Mesenchymal stem cell (in vitro differentiated cells and primary cell): ENCODE results near the gene MYLK.

Source experiments
- DNase-seq: peaks from one replicate; pipeline ENCODE4 v3.0.0-alpha.2; 2013
- H2AFZ ChIP-seq: one replicate; pipeline ENCODE4 v1.6.1; 2013; ENCODE audit warnings: low read depth, mild to moderate bottlenecking, control low read depth, inconsistent platforms, low read length, moderate library complexity
- H2AK5ac ChIP-seq: 2 replicates; pipeline ENCODE4 v1.6.1; 2013; ENCODE audit warnings: low read length, moderate library complexity, mild to moderate bottlenecking, inconsistent platforms; ENCODE audit not compliant: severe bottlenecking
- H2BK120ac ChIP-seq: one replicate; pipeline ENCODE4 v1.6.1; 2013; ENCODE audit warnings: low read depth, mild to moderate bottlenecking, inconsistent platforms, low read length, moderate library complexity
- H2BK12ac ChIP-seq, 2 experiments: one replicate each; pipeline ENCODE4 v1.6.1; 2013; ENCODE audit warnings: inconsistent platforms in 2 of 2, low read length in 2 of 2, mild to moderate bottlenecking in 2 of 2, moderate library complexity in 2 of 2, control low read depth in 1 of 2
- H2BK15ac ChIP-seq: one replicate; pipeline ENCODE4 v1.6.1; 2013; ENCODE audit warnings: mild to moderate bottlenecking, low read depth, inconsistent platforms; ENCODE audit not compliant: poor library complexity, severe bottlenecking
- H2BK5ac ChIP-seq: 2 replicates; pipeline ENCODE4 v1.6.1; 2013; ENCODE audit warnings: low read depth, mild to moderate bottlenecking, low read length, control low read depth, inconsistent platforms; ENCODE audit not compliant: poor library complexity, severe bottlenecking
- H3K14ac ChIP-seq, 2 experiments: one replicate each; pipeline ENCODE4 v1.6.1; 2013; ENCODE audit warnings: inconsistent platforms in 2 of 2, low read length in 2 of 2, control low read depth in 1 of 2, mild to moderate bottlenecking in 1 of 2, moderate library complexity in 1 of 2
- H3K18ac ChIP-seq, 2 experiments: one replicate each; pipeline ENCODE4 v1.6.1; 2013; ENCODE audit warnings: inconsistent platforms in 2 of 2, low read length in 2 of 2, control low read depth in 1 of 2, low read depth in 1 of 2, mild to moderate bottlenecking in 1 of 2
- H3K23ac ChIP-seq, 2 experiments: one replicate each; pipeline ENCODE4 v1.6.1; 2013; ENCODE audit warnings: inconsistent platforms in 2 of 2, low read length in 2 of 2, mild to moderate bottlenecking in 2 of 2, moderate library complexity in 2 of 2, control low read depth in 1 of 2
- H3K27ac ChIP-seq: 2 replicates; pipeline ENCODE4 v1.5.1; 2013; ENCODE audit warnings: mild to moderate bottlenecking, moderate library complexity, low read length, control low read depth, inconsistent platforms; ENCODE audit not compliant: poor library complexity, severe bottlenecking
- H3K27me3 ChIP-seq, 2 experiments: 2 replicates each; pipeline versions ENCODE4 v1.6.1 to v1.7.0; 2013; ENCODE audit warnings: low read length in 2 of 2, mild to moderate bottlenecking in 2 of 2, moderate library complexity in 2 of 2, control low read depth in 1 of 2, inconsistent platforms in 1 of 2; ENCODE audit not compliant: control insufficient read depth in 1 of 2, insufficient read depth in 1 of 2
- H3K36me3 ChIP-seq, 2 experiments: 2 replicates each; pipeline versions ENCODE4 v1.6.1 to v1.7.0; 2013; ENCODE audit warnings: low read length in 2 of 2, control low read depth in 1 of 2, inconsistent platforms in 1 of 2, low read depth in 1 of 2, mild to moderate bottlenecking in 1 of 2; ENCODE audit not compliant: insufficient read depth in 2 of 2, control insufficient read depth in 1 of 2
- H3K4ac ChIP-seq, 2 experiments: one replicate each; pipeline ENCODE4 v1.6.1; 2013; ENCODE audit warnings: inconsistent platforms in 2 of 2, low read length in 2 of 2, mild to moderate bottlenecking in 2 of 2, moderate library complexity in 2 of 2, control low read depth in 1 of 2, low read depth in 1 of 2
- H3K4me1 ChIP-seq: 2 replicates; pipeline ENCODE4 v1.6.1; 2013; ENCODE audit warnings: low read depth, low read length, control low read depth; ENCODE audit not compliant: control insufficient read depth, insufficient read depth
- H3K4me2 ChIP-seq: 2 replicates; pipeline ENCODE4 v1.6.1; 2013; ENCODE audit warnings: low read length, mild to moderate bottlenecking, inconsistent platforms; ENCODE audit not compliant: poor library complexity, severe bottlenecking
- H3K4me3 ChIP-seq, 2 experiments: 2 replicates each; pipeline versions ENCODE4 v1.5.1 to v1.7.0; 2013; ENCODE audit warnings: low read length in 2 of 2, mild to moderate bottlenecking in 2 of 2, control low read depth in 1 of 2, low read depth in 1 of 2; ENCODE audit not compliant: insufficient read depth in 1 of 2
- H3K79me1 ChIP-seq: replicated peaks from 2 replicates; pipeline ENCODE4 v1.6.1; 2013; ENCODE audit warnings: mild to moderate bottlenecking, control low read depth, low read length, inconsistent platforms; ENCODE audit not compliant: poor library complexity, severe bottlenecking
- H3K9ac ChIP-seq: 2 replicates; pipeline ENCODE4 v1.7.0; 2013; ENCODE audit warnings: mild to moderate bottlenecking, low read length, moderate library complexity
- H3K9me3 ChIP-seq: 2 replicates; pipeline ENCODE4 v1.7.0; 2013; ENCODE audit warnings: mild to moderate bottlenecking, low read length; ENCODE audit not compliant: control insufficient read depth
- H4K8ac ChIP-seq: one replicate; pipeline ENCODE4 v1.6.1; 2013; ENCODE audit warnings: inconsistent platforms, mild to moderate bottlenecking, low read length, moderate library complexity
- H4K91ac ChIP-seq: one replicate; pipeline ENCODE4 v1.6.1; 2013; ENCODE audit warnings: mild to moderate bottlenecking, low read length, inconsistent platforms
- WGBS: methylation state at CpG from one replicate; pipeline ENCODE4 v1.1.7; 2013; ENCODE audit warnings: mixed read lengths; 5-methylcytosine and 5-hydroxymethylcytosine counted together

MYLK gene

DNA sequence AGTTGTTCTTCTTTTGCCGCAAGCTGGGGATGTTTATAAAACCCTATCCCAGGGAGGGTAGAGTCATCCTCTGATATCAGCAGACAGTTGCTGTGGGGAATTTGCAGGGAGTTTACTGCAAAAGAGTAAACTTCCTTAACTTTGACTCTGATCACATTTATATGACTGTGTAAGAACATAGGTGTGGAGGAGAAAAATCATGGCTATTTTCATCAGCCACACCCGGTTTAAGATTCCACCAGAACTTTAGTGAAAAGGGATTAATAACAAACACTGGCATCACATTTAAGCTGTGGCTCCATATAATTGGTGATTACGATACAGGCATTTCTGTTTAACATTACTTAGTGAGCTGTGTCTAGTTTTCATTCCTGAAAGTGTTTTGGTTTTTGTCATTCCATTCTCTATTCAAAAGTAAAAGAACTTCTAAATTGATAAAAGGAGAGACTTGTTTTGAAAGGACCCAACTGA lies 143.1 kb downstream of the MYLK start:
- Histone ChIP-seq H3K4ac (no peak overlapping the region), H3K27me3 (no peaks in the 10 kb centered on the region), H4K91ac (no peak overlapping the region), H3K4me3 (no peak overlapping the region), H2AFZ (no peak overlapping the region), H2AK5ac (peak overlapping the region; percentile 74), H3K79me1 (peaks cover 14% of the 10 kb centered on the region), H3K9ac (peak overlapping the region; percentile 14), H3K36me3 (peaks cover 10 to 30% of the 10 kb centered on the region in 2 experiments), H2BK120ac (no peak overlapping the region), H3K9me3 (no peaks in the 10 kb centered on the region), H3K4me2 (no peak overlapping the region), H2BK5ac (peak overlapping the region; percentile 47), H3K23ac (no peak overlapping the region), H2BK12ac (no peak overlapping the region), H3K14ac (no peak overlapping the region), H3K18ac (peak overlapping the region in 1 of 2 experiments; percentile 91), H4K8ac (no peak overlapping the region), H3K27ac (peak overlapping the region; percentile 90), H3K4me1 (peaks cover 16% of the 10 kb centered on the region), H2BK15ac (no peak overlapping the region)
- WGBS: 0% methylated on average over 1 of the region's 3 CpGs
- DNase-seq: peak; percentile 52

DNA sequence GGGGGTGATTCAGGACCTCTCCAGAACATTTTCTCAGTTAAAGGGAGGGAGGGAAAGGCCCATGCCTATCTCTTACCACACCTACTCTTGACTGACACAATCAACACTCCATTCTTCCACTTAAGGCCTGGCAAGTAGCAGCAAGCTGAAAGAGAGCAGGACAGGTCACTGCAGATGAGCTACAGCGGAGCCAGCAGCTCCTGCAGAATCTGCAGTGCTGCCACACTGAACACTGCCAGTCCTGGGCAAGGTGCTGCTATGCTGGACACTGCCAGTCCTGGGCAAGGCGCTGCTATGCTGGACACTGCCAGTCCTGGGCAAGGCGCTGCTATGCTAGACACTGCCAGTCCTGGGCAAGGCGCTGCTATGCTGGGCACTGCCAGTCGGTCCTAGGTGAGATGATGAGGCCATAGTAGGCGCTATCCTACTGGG lies 143.7 kb downstream of the MYLK start:
- Histone ChIP-seq H3K27ac (peak overlapping the region; percentile 90), H2AFZ (no peak overlapping the region), H2AK5ac (peak overlapping the region; percentile 74), H2BK120ac (no peak overlapping the region), H3K4me2 (no peak overlapping the region), H3K4ac (peak overlapping the region; percentile 1 to 89), H2BK12ac (peak overlapping the region; percentile 95 to 99), H3K23ac (no peak overlapping the region), H3K27me3 (no peaks in the 10 kb centered on the region), H2BK15ac (no peak overlapping the region), H3K9ac (peak overlapping the region; percentile 56), H3K4me3 (no peak overlapping the region), H4K91ac (peak overlapping the region; percentile 7), H2BK5ac (peak overlapping the region; percentile 47), H4K8ac (peak overlapping the region; percentile 55), H3K79me1 (peaks cover 15% of the 10 kb centered on the region), H3K4me1 (peaks cover 16% of the 10 kb centered on the region), H3K14ac (peak overlapping the region in 1 of 2 experiments; percentile 85), H3K36me3 (peaks cover 10 to 30% of the 10 kb centered on the region in 2 experiments), H3K9me3 (no peaks in the 10 kb centered on the region), H3K18ac (peak overlapping the region; percentile 91 to 98)
- 93% methylated on average over 6 of the region's 6 CpGs for WGBS
- DNase-seq: no peak

DNA sequence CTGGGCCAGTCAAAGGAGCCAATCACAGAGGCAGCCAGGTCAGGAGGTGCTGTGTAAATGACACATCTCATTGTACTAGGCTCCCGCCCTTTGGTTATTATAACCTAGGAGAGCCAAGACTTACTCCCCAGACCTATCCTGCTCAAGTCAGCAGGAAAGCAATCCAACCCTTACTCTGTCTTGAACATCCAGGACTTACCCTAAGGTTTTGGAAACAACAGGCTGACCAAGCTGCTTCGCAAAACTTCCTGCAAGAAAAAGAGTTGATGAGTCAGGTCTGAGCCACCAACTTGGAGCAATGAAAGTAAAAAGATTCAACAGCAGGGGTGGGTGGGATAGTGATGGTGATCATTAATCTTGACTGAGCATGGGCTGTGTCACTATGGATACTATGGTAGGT lies 144.4 kb downstream of the MYLK start:
- H3K14ac ChIP-seq: no peak overlapping the region
- no peak overlapping the region for H2AFZ ChIP-seq
- H2AK5ac ChIP-seq: peak overlapping the region; percentile 0
- H2BK15ac ChIP-seq: no peak overlapping the region
- peak overlapping the region in 1 of 2 experiments; percentile 2 for H3K18ac ChIP-seq
- no peaks in the 10 kb centered on the region for H3K9me3 ChIP-seq
- 33% methylated on average over 2 of the region's 2 CpGs for WGBS
- no peak overlapping the region for H3K4me2 ChIP-seq
- peak overlapping the region; percentile 35 for H4K8ac ChIP-seq
- H2BK5ac ChIP-seq: no peak overlapping the region
- H3K36me3 ChIP-seq: peaks cover 10 to 30% of the 10 kb centered on the region in 2 experiments
- peaks cover 15% of the 10 kb centered on the region for H3K79me1 ChIP-seq
- H3K9ac ChIP-seq: peak overlapping the region; percentile 56
- no peak overlapping the region for H3K23ac ChIP-seq
- peaks cover 21% of the 10 kb centered on the region for H3K4me1 ChIP-seq
- peak overlapping the region in 1 of 2 experiments; percentile 22 for H2BK12ac ChIP-seq
- peak overlapping the region; percentile 90 for H3K27ac ChIP-seq
- H4K91ac ChIP-seq: no peak overlapping the region
- H3K27me3 ChIP-seq: no peaks in the 10 kb centered on the region
- H3K4me3 ChIP-seq: no peak overlapping the region
- H3K4ac ChIP-seq: no peak overlapping the region
- peak; percentile 80 for DNase-seq
- no peak overlapping the region for H2BK120ac ChIP-seq

DNA sequence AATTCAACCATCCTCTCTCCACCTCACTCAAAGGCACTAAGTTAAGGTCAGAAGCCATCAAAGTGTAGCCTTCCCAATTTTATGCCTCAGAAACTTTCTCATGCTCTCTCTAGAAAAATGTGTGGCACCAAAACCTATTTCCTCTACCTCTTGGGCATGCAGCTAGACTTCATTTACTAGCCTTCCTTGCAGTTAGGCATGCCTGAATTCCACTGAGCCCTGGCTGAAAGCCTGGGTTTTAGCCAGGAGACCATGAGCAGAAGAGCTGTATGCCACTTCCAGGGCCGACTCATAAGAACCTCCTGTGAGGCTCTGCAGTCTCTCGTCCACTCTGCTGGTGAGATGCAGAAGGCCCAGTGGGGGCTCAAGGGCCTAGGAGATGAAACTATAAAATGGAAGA lies 145.0 kb downstream of the MYLK start:
- Histone ChIP-seq H3K4me1 (peaks cover 26% of the 10 kb centered on the region), H3K9me3 (no peaks in the 10 kb centered on the region), H3K4me2 (no peak overlapping the region), H2BK15ac (no peak overlapping the region), H3K14ac (no peak overlapping the region), H3K27me3 (no peaks in the 10 kb centered on the region), H2BK12ac (no peak overlapping the region), H2BK5ac (no peak overlapping the region), H3K23ac (no peak overlapping the region), H3K9ac (peak overlapping the region; percentile 31), H3K18ac (peak overlapping the region in 1 of 2 experiments; percentile 37), H2AK5ac (peak overlapping the region; percentile 78), H2BK120ac (no peak overlapping the region), H2AFZ (no peak overlapping the region), H3K79me1 (peaks cover 15% of the 10 kb centered on the region), H3K4ac (peak overlapping the region in 1 of 2 experiments; percentile 24), H3K36me3 (peaks cover 10 to 30% of the 10 kb centered on the region in 2 experiments), H4K91ac (no peak overlapping the region), H3K4me3 (peak overlapping the region in 1 of 2 experiments; percentile 1), H4K8ac (no peak overlapping the region), H3K27ac (peak overlapping the region; percentile 90)
- no peak for DNase-seq
- WGBS: 90% methylated on average over 2 of the region's 2 CpGs
